Trophoblast cell (in vitro differentiated cells and primary cell): ENCODE data around the gene SASH3.

Experiments
- DNase-seq, 2 donors: peaks; one replicate each; pipeline ENCODE4 v3.0.0-alpha.2; 2016
- H2AFZ ChIP-seq: 2 replicates; pipeline ENCODE4 v1.6.1; 2013; ENCODE audit warnings: low read length, moderate library complexity, mild to moderate bottlenecking; ENCODE audit not compliant: insufficient read depth, poor library complexity
- H2AK5ac ChIP-seq: 2 replicates; pipeline ENCODE4 v1.6.1; 2013; ENCODE audit warnings: mild to moderate bottlenecking, low read length
- H2BK120ac ChIP-seq: 2 replicates; pipeline ENCODE4 v1.6.1; 2013; ENCODE audit warnings: low read length, mild to moderate bottlenecking, moderate library complexity; ENCODE audit not compliant: insufficient read depth, poor library complexity
- H2BK12ac ChIP-seq: 2 replicates; pipeline ENCODE4 v1.6.1; 2013; ENCODE audit warnings: mild to moderate bottlenecking, low read length, moderate library complexity
- H2BK5ac ChIP-seq: 2 replicates; pipeline ENCODE4 v1.6.1; 2013; ENCODE audit warnings: low read length, low read depth, moderate library complexity, mild to moderate bottlenecking; ENCODE audit not compliant: poor library complexity
- H3K14ac ChIP-seq: 2 replicates; pipeline ENCODE4 v1.6.1; 2013; ENCODE audit warnings: mild to moderate bottlenecking, low read length
- H3K18ac ChIP-seq: 2 replicates; pipeline ENCODE4 v1.6.1; 2013; ENCODE audit warnings: mild to moderate bottlenecking, low read length
- H3K23ac ChIP-seq: 2 replicates; pipeline ENCODE4 v1.6.1; 2013; ENCODE audit warnings: low read length
- H3K27ac ChIP-seq: 2 replicates; pipeline ENCODE4 v1.5.1; 2013; ENCODE audit warnings: low read depth, mild to moderate bottlenecking, inconsistent platforms, low read length, moderate library complexity
- H3K27me3 ChIP-seq: 2 replicates; pipeline ENCODE4 v1.6.1; 2013; ENCODE audit warnings: inconsistent platforms, mild to moderate bottlenecking, low read length, moderate library complexity; ENCODE audit not compliant: insufficient read depth
- H3K36me3 ChIP-seq, 2 experiments: 1 replicate in 1 of 2; 2 replicates in 1 of 2; pipeline ENCODE4 v1.6.1; 2013; ENCODE audit warnings: low read length in 2 of 2, mild to moderate bottlenecking in 2 of 2, moderate library complexity in 1 of 2; ENCODE audit not compliant: insufficient read depth in 2 of 2, control insufficient read depth in 1 of 2
- H3K4ac ChIP-seq: 2 replicates; pipeline ENCODE4 v1.6.1; 2013; ENCODE audit warnings: low read depth, mild to moderate bottlenecking, low read length, moderate library complexity
- H3K4me1 ChIP-seq, 2 experiments: 1 replicate in 1 of 2; 2 replicates in 1 of 2; pipeline ENCODE4 v1.6.1; 2013; ENCODE audit warnings: low read length in 2 of 2, mild to moderate bottlenecking in 2 of 2, moderate library complexity in 1 of 2; ENCODE audit not compliant: insufficient read depth in 2 of 2, control insufficient read depth in 1 of 2
- H3K4me2 ChIP-seq: 2 replicates; pipeline ENCODE4 v1.6.1; 2013; ENCODE audit warnings: inconsistent platforms, mild to moderate bottlenecking, low read length, moderate library complexity
- H3K4me3 ChIP-seq: 2 replicates; pipeline ENCODE4 v1.5.1; 2013; ENCODE audit warnings: mild to moderate bottlenecking, low read depth, low read length, inconsistent platforms
- H3K79me1 ChIP-seq: one replicate; pipeline ENCODE4 v1.6.1; 2013; ENCODE audit warnings: low read length
- H3K79me2 ChIP-seq: 2 replicates; pipeline ENCODE4 v1.6.1; 2013; ENCODE audit warnings: low read length, mild to moderate bottlenecking; ENCODE audit not compliant: control insufficient read depth, insufficient read depth, poor library complexity
- H3K9ac ChIP-seq: 2 replicates; pipeline ENCODE4 v1.6.1; 2013; ENCODE audit warnings: mild to moderate bottlenecking, low read length
- H3K9me3 ChIP-seq: 2 replicates; pipeline ENCODE4 v1.6.1; 2013; ENCODE audit warnings: low read depth, mild to moderate bottlenecking, control low read depth, inconsistent platforms, low read length; ENCODE audit not compliant: insufficient read depth
- H4K12ac ChIP-seq: 2 replicates; pipeline ENCODE4 v1.6.1; 2013; ENCODE audit warnings: low read depth, mild to moderate bottlenecking, low read length, moderate library complexity
- H4K8ac ChIP-seq: 2 replicates; pipeline ENCODE4 v1.6.1; 2013; ENCODE audit warnings: low read depth, mild to moderate bottlenecking, low read length, moderate library complexity
- H4K91ac ChIP-seq: one replicate; pipeline ENCODE4 v1.6.1; 2013; ENCODE audit warnings: low read depth, mild to moderate bottlenecking, low read length, moderate library complexity
- WGBS: extraction: QIAGEN DNeasy Blood & Tissue Kit; methylation state at CpG from one replicate; pipeline ENCODE4 v1.1.7; 2013; ENCODE audit warnings: missing lambda C conversion rate; ENCODE audit not compliant: insufficient read length, insufficient coverage; ENCODE audit errors: extremely low coverage; 5-methylcytosine and 5-hydroxymethylcytosine counted together

Gene SASH3

DNA sequence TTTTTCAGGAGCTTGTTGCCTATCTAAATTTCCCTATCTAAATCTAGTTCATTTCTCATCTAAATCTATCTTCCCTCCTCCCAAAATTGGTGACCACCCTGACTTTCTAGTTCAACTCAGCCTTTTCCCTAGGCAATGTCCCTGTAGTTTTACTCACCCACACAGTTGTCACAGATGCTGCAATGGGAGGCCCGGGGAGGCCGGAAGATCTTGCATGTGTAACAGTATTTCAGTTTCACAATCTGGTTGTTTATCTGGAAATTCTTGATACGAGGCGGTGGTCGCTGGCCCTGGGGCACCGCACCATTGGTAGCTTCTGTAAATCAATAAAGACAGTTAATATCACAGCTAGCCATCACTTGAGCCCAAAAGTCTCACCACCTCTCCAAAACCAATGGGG, 43.8 kb downstream of the SASH3 start:
- no peak overlapping the region for H3K4ac ChIP-seq
- H3K27ac ChIP-seq: no peak overlapping the region
- no peak overlapping the region for H3K23ac ChIP-seq
- no peaks in the 10 kb centered on the region for H3K9me3 ChIP-seq
- no CpG with 5 or more reads among the region's 6 CpGs for WGBS
- H2AFZ ChIP-seq: no peak overlapping the region
- H3K27me3 ChIP-seq: no peaks in the 10 kb centered on the region
- no peak overlapping the region for H2AK5ac ChIP-seq
- no peaks in the 10 kb centered on the region for H3K4me1 ChIP-seq
- H4K8ac ChIP-seq: no peak overlapping the region
- no peak overlapping the region for H3K4me3 ChIP-seq
- no peak overlapping the region for H4K12ac ChIP-seq
- no peak overlapping the region for H3K9ac ChIP-seq
- H4K91ac ChIP-seq: no peak overlapping the region
- H3K4me2 ChIP-seq: no peak overlapping the region
- no peak overlapping the region for H2BK5ac ChIP-seq
- no peak overlapping the region for H2BK120ac ChIP-seq
- no peak overlapping the region for H3K14ac ChIP-seq
- no peak for DNase-seq
- no peak overlapping the region for H2BK12ac ChIP-seq
- peaks cover 6 to 7% of the 10 kb centered on the region in 2 experiments for H3K36me3 ChIP-seq
- no peaks in the 10 kb centered on the region for H3K79me2 ChIP-seq
- no peaks in the 10 kb centered on the region for H3K79me1 ChIP-seq
- no peak overlapping the region for H3K18ac ChIP-seq

DNA sequence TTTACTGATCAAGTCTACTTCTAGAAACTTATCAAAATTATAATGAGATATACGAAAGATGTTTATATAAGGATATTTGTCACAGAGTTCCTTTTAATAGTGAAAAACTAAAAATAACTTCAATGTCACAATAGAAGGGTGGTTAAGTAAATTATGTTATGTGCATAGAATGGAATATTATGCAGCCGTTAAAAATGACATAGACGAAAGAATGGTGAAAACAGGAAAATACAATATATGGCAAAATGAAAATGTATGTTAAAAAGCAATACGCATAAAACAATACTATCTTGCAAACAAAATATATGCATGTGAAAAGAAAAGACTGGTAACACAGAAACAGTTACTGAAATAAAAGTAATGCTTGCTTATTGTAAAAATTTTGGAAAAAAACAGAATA, 44.9 kb downstream of the SASH3 start:
- Histone ChIP-seq H3K4me2 (no peak overlapping the region), H3K9me3 (no peaks in the 10 kb centered on the region), H3K27me3 (no peaks in the 10 kb centered on the region), H3K4me3 (no peak overlapping the region), H3K79me2 (no peaks in the 10 kb centered on the region), H2AFZ (no peak overlapping the region), H2BK120ac (no peak overlapping the region), H3K27ac (no peak overlapping the region), H4K8ac (no peak overlapping the region), H3K9ac (no peak overlapping the region), H2AK5ac (no peak overlapping the region), H3K36me3 (peaks cover 7 to 8% of the 10 kb centered on the region in 2 experiments), H3K14ac (no peak overlapping the region), H3K79me1 (no peaks in the 10 kb centered on the region), H2BK5ac (no peak overlapping the region), H4K12ac (no peak overlapping the region), H3K18ac (no peak overlapping the region), H4K91ac (no peak overlapping the region), H3K23ac (no peak overlapping the region), H3K4ac (no peak overlapping the region), H3K4me1 (no peaks in the 10 kb centered on the region), H2BK12ac (no peak overlapping the region)
- DNase-seq: no peak
- no CpG with 5 or more reads among the region's 4 CpGs for WGBS

DNA sequence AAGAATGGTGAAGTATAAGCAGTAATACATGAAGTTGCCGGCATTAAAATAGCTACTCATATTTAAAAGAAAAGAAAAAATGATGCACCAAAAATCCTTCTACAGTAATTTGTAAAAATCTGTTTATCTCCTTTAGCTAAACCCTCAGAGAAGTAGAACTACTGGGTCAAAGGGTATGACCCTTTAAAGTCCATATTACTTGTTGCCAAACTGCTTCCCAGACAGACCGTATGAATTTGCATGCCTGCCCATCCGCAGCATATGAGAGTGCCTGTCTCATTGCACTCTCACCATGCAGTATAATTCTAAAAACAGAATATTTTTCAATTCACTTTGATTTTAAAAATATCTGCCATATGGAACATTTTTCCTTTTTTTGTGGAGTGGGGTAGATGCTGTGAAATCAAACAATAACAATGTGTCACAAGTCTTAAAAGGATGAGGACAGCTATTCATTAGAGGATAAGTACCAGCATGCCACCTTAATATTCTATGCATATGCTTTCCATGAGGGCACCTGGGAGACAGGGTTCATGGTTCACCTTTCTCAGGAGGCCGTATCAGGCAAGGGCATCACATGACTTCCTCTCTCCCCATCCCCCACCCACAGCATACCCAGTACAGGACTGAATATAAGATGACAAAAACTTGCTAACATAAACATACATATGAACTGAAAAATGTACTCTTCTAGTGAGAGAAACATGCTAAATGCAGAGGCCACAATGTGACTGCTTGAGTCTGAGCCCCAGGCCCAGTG, 46.2 kb downstream of the SASH3 start:
- Histone ChIP-seq H3K9me3 (no peaks in the 10 kb centered on the region), H3K27me3 (no peaks in the 10 kb centered on the region), H4K12ac (no peak overlapping the region), H3K18ac (no peak overlapping the region), H3K23ac (no peak overlapping the region), H4K91ac (no peak overlapping the region), H3K79me1 (no peaks in the 10 kb centered on the region), H3K9ac (no peak overlapping the region), H3K4me1 (no peaks in the 10 kb centered on the region), H3K79me2 (no peaks in the 10 kb centered on the region), H3K14ac (no peak overlapping the region), H2BK5ac (no peak overlapping the region), H2AK5ac (no peak overlapping the region), H3K4me3 (no peak overlapping the region), H3K4ac (no peak overlapping the region), H3K36me3 (peaks cover 7 to 8% of the 10 kb centered on the region in 2 experiments), H3K4me2 (no peak overlapping the region), H4K8ac (no peak overlapping the region), H2AFZ (no peak overlapping the region), H2BK12ac (no peak overlapping the region), H2BK120ac (no peak overlapping the region), H3K27ac (no peak overlapping the region)
- WGBS: no CpG with 5 or more reads among the region's 4 CpGs
- no peak for DNase-seq

DNA sequence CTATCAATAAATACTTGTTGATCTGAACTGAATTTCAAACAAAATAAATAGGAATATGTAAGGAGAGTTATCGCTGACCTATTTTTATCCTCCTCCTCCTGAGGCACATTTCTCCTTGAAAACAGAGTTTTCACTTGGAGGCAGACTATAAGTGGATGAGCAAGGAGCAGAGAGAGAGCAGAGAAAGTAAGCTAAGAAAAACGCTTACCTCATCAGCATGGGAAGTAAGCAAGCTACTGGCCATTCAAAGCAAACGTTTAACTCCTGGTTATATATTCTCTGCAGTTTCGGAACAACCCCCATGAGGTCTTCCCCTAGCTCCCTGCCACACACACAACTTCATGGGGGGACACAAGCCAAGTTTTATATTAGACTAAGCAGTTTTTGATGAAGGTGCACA, 50.7 kb downstream of the SASH3 start:
- Histone ChIP-seq H3K79me1 (no peaks in the 10 kb centered on the region), H3K9ac (no peak overlapping the region), H3K4ac (no peak overlapping the region), H3K4me1 (no peaks in the 10 kb centered on the region), H2BK120ac (no peak overlapping the region), H2AK5ac (no peak overlapping the region), H4K12ac (no peak overlapping the region), H4K91ac (no peak overlapping the region), H3K27me3 (no peaks in the 10 kb centered on the region), H2BK12ac (no peak overlapping the region), H3K14ac (no peak overlapping the region), H4K8ac (no peak overlapping the region), H3K79me2 (no peaks in the 10 kb centered on the region), H3K4me3 (no peak overlapping the region), H3K4me2 (no peak overlapping the region), H3K27ac (no peak overlapping the region), H3K23ac (no peak overlapping the region), H3K36me3 (peaks cover 4 to 6% of the 10 kb centered on the region in 2 experiments), H3K18ac (no peak overlapping the region), H2AFZ (no peak overlapping the region), H3K9me3 (no peaks in the 10 kb centered on the region), H2BK5ac (no peak overlapping the region)
- WGBS: no CpG with 5 or more reads among the region's 4 CpGs
- no peak for DNase-seq
